ENCODE measurements around the gene DPH6. TPM values are rescaled to one million over a fixed set of nuclear protein-coding genes. Genes with fewer than 3 reads are reported as not detected.

Gene DPH6
- total and polyA plus RNA-seq, 2 donors: 7.7 to 40.8 TPM

Small RNAs within 50 kb of the gene (small RNA-seq; reads per million reads assigned to genes)
- not detected for gene AC019288.1
- gene MIR3942: 0.12 reads per million
